Fibroblast of upper back skin (primary cell): ENCODE data around the gene INSC.

ENCODE experiments used
- DNase-seq: peaks from one replicate; pipeline ENCODE4 v3.0.0-alpha.2; 2013

INSC gene

DNA sequence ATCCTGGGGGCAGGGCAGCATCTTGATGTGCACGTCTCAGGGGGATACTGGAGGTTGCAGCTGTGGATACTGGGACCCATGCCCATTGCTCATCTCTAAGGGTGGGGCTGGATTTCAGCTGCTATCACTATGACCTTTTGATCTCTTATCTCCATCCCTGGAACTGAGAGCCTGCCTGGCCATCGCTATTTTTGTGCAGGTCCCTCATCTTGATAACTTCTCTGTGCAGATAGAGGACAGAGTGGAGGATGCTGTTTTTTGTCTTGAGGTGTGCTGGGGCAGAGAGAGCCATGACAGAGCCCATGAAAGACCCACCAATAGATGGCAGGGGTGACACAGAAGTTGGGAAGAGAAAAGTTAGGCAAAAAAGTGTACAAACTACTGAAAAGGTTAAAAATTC lies 5.1 kb upstream of the INSC start:
- DNase-seq = no peak

DNA sequence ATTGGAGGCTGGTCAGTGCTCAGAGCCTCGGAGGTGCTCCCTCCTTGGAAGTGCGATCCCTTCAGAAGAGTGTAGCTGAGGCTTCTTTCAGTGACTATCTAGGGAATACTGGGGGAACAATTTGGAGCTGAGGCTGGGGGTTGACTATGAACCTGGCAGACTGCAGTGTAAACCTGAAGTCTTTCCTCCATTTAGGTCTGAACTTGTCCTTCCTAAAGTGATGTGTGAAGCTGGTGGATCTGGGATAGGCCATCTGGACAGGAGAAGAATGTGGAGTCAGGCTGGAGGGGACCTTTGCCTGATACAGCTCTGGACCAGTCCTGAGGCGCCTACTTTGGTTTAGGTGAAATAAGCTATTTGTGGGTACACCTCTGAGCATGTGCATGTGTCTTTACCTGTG lies 3.5 kb upstream of the INSC start:
- no peak for DNase-seq

DNA sequence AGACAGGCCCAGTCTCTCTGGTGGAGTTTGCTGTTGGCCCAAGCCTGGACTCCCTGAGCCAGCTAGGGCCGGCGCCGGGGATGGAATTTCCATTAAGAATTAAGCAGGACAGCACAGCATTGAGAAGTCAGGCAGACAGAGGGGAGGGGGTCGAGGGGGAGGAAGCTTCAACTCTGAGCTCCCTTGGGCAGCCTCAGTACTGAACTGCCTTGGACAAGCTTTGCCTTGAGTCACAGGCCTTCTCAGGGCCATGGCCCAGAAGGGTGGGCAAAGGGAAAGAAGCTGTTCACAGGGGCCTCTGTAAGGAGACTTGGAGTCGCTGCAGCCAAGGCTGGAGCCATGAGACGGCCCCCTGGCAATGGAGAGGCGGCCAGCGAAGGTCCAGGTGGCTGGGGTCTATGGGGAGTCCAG lies 2.6 kb upstream of the INSC start:
- DNase-seq = no peak

DNA sequence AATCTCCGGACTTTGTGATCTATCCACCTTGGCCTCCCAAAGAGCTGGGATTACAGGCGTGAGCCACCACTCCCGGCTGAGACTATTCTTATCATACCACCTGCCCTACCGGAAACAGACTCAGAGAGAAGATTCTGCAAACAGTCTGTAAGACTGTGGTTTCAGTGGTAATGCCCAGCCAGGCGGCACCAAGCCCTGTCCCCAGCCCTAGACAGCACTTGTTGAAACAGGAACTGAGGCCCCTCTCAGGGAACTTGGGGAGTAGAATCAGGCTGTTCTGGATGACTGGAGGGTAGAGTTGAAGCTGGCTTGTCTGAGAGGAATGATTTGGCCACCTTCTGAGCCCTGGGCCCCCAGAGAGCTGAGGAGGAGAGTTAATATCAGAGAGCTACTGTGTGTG lies 1.3 kb upstream of the INSC start:
- no peak for DNase-seq

DNA sequence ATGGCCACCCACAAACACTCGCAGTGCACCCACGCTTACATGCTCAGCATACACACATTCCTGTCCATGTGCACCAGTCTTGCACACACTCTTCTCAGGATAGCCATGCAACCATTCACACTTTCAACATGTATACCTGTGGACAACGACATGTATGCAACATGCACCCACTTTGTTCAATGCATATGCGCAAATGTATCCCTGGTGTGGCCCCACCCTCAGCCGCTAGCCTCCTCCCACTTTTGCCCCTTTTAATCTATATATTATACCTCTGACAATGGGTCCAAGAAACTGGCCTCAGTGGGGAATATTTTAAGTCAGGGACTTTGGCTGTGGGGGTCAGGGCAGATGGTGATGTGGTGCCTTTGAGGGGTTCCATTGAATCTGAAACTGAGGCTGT lies 963 bp downstream of the INSC start:
- DNase-seq = no peak

DNA sequence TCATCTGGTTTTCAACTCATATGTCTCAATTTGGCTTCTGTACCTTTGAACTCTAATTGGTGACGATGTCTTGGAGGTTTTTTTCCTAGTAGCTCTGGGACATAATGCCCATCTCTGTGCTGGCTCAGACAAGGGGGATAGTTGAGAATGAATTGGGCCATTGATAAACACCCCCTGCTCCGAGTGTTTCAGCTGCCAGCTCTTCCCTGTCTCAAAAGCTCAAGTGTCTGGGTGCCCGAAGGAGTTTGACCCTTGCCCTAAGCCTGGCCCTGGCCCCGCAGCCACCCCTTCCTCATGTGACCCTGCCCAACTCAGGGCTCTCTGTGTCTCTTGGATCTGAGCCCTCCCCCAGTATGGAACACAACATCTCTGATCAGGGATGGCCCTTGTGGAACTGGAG lies 3.0 kb downstream of the INSC start:
- no peak for DNase-seq

DNA sequence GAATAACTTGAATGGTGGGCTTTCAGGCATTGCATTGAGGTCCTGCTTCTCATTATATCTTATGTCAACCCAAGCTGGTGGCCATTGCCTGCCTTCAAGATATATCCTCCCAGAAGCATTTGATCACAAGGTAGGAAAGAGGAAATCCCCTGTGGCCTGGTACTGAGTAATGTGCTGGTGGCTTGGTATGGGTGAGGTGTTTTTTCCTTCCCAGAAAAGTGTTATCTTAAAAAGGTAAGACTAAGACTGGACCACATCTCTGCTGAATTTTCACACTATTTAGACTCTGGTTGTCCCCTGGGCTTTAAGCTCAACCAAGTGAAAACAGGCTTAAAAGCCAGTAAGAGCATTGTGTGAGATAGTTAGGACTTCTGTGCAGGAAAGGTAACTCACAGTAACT lies 3.7 kb downstream of the INSC start:
- DNase-seq = no peak

DNA sequence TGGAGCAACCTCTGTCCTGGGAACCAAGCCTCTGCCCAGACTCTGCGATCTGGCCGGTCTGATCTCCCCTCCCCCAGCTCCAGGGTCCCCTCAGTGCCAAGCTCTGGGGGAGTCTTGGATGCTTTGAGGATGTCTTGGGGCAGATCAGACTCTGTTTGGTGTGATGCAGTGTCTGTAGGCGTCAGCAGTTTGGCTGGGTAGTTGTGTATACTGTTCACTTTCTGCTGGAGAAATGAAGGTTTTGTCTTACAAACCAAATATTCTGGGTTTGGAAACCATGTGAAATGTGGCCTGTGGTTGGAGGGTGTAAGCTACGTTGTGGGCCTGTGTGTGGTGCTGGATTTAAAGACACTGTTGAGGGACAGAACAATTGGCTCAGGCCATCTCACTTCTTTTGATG lies 4.6 kb downstream of the INSC start:
- DNase-seq = no peak

DNA sequence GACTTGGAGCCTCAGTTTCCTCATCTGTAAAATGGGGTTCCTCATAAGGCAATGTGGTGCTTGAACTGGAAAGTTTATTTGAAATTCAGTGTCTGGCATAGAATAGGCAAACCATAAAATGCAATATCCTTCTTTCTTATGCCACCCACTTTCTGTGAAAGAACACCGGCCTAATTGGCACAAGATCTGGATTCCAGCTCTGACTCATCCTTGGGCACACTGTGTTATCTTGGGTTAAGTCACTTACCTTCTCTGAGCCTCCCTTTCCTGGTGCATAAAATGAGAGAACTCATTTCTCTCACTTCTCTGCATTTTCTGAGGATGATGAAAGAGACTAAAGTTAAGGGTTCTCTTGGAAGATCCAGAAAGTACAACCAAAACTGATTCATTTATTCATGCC lies 5.1 kb downstream of the INSC start:
- no peak for DNase-seq

DNA sequence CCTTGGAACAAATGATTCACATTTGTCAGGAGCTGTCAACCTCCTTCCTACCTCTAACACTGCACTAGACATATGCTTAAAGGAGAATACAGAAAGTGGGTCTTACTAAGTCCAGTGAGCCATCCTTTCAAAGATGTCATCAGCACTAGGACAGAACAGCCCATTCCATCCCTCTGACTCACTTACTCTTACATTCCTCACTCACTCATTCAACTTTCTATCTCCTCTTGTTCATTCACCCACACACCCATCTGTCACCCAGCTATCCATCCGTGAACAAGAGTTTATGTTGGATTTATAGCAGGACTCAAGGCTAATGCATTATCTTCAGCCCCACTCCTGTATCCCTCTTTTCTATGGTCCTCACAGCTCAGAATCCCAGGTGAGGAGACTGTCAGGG lies 9.1 kb downstream of the INSC start:
- peak; percentile 85 for DNase-seq

DNA sequence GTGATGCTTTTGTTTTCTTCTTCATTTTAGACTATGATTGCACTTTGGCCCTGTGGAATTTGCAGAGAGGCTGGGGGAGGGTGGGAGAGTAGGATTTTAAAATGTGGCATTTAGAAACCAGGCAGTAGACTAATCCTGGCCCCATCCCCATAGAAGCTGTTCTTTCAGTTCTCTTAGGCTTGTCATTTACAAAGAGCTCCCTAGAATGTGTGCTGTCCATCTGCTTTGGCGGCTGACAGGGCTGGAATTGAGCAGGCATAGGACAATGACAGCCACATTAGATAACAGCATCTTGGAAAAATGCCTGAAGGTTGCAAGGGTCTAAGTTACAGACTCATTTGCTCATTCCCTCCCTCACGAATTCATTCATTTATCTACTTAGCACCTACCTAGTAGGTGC lies 9.8 kb downstream of the INSC start:
- DNase-seq = no peak

DNA sequence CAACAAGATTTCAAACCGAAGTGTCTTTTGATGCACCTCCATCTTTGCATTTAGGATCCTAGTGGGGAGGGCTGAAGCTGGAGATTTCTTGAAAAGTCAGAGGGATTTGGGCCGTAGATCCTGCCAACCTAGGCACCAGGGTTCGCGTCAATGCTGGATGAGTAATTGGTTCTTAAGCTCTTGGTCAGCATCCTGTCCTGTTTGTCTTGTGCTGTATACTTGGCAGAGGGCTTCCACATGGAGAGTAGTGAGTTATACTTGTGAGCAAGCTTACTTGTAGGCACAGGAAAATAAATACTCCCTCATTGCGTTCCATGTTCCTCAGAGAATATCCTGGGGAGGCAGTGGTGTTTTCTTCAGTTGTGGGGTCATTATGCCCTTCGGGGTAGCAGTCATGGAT lies 12.6 kb downstream of the INSC start:
- DNase-seq = no peak

DNA sequence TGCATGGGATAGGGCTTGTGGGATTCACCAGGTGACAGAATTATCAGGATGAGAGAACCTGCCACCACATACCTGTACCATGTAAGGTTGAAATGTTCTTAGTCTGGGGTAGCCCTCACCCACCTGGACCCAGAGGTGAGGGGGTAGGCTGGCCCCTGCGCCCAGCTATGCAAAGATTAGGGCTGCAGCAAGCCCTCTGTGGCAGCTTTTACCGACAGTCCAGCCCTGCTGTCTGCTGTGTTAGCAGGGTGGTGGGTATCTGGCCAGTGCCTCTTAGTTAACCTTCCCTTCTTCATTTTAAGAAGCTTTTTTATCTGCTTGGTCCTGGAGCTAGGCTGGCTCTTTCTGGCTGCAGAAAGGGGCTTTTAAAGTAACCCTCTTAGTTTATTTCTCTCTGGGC lies 13.9 kb downstream of the INSC start:
- no peak for DNase-seq

DNA sequence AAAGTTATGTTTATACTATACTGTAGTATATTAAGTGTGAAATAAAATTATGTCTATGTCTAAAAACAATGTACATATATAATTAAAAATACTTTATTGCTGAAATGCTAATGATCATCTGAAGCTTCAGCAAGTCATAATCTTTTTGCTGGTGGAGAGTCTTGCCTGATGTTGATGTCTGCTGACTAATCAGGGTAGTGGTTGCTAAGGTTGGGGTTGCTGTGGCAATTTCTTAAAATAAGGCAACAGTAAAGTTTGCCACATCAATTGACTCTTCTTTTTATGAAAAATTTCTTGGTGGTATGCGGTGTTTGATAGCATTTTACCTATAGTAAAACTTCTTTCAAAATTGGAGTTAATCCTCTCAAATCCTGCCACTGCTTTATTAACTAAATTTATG lies 21.4 kb downstream of the INSC start:
- no peak for DNase-seq

DNA sequence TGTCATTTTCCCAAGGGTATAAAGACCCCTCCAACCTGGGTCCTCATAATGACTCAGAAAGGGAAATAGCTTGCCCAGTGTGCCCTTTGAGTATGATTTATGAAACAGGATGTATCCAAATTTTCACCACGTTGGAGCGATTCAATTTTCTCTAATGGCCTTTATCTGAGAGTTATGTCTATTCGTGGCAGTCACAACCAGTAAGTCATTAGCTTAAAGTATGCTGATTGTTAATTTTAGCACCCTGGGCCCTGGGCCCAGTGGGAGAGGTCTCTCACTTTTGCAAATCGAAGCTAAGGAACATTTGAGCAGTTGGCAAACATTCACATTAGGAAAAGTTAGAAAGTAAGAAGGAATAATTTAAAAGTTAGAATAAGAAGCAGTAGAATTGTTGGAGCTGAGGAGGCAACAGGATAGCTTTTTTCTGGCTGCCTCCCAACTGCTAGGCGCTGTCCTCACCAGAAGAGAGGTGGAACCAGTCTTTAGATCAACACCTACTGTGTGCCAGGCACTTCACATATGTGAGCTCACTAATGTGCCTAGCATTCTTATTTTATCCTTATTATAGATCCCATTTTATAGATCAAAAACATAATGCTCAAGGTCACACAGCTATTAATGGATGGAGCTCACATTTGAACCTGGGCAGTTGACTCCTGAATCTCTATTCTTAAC lies 24.5 kb downstream of the INSC start:
- no peak for DNase-seq

DNA sequence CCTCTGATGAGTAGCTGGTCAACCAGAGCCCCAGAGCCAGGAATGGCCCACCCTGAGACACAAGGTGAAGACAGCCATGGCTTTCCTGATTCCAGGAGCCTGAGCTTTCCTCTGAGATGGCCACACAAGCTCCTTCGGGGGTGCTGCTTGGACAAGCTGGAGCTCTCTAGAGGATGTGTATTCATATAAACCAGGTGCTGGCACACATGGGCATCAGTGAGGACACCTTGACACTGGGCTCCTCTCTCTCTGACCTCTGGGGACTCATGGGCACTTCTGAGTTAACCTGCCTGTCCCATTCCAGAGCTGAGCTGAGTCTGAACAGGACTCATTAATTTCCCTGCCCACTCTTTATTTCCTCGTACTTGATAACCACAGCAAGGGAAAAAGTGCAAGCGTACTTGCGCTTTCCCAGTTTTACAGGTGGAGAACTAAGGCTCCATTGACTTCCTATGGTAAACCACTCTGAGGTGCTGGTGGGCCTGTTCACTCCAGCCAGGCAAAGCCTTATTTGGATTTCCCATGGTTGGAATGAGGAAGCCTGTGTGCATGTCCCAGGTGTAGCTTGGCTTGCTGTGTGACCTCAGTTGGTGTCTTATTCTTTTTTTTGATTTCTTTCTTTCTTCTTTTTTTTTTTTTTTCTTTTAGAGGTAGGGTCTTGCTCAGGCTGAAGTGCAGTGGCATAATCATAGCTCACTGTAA lies 25.4 kb downstream of the INSC start:
- DNase-seq = no peak

DNA sequence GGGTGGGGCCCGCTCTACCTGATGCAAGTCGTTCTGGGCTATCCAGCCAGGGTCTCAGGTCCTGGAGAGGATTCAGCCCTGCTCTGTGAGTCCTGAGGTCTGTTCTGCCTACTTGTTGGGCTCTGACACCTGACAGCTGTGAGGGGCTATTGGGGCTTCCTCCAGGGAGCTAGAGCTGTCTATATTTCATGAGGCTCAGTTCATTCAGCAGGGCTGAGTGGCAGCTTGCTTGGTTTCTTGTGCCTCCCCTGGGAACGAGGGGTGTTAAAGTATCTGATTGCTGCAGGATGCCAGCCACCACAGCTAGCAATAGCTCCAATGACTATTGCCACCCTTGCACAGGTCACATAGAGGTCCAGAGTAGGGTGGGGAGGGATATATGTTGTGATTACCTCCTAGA lies 26.7 kb downstream of the INSC start:
- DNase-seq = no peak

DNA sequence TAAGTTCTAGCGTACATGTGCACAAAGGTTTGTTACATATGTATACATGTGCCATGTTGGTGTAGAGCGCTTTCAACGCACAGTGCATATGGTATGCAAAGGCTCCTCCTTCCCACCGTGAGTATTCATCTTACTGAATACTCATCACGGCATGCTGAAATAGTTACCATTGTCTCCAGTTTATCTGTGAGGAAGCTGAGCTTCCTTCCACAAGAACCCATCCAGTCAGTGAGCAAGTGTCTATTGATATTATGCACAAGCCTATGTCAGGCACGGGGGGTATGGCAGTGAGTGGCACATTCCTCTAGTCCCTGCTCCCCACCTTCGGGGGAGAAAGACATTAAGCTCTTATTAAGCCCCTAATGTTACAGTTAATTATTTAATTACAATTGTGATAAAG lies 28.1 kb downstream of the INSC start:
- DNase-seq = no peak

DNA sequence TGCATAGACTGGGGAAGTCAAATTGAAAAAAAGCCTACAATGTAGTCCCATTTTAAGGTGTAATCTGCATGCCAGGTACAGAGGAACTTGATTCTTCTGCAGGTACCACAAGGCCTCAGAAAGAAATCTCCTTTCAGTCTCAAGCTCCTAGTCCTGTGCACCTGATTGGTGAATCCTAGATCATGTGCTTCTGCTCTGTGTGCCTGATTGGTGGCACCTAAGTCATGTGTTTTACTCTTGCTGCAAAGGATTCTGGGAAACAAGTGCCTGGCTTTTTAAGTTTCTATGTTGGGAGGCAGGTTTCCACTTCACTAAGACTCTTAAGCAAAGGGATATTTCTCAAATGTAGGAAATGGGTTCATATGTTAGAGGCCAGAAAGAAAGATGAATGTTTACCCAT lies 29.1 kb downstream of the INSC start:
- DNase-seq = no peak

DNA sequence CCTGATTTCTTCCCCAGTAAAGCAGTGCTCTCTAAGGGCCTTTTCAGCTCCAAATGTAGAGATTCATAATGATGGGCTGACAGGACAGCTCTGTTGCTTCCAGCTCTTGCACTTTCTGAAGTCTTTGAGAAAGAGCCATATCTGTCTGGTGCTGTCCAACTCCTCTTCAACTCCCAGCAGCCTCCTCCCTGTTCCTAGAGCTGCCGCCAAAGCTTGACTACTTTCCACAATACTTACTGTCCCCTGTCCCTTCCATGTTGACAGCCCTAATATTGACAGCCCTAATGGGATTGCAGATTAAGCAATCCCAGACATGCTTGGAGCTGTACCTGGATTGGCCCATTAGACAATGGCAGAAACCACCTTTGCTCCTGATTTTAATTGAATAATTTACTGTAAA lies 29.6 kb downstream of the INSC start:
- DNase-seq = no peak

DNA sequence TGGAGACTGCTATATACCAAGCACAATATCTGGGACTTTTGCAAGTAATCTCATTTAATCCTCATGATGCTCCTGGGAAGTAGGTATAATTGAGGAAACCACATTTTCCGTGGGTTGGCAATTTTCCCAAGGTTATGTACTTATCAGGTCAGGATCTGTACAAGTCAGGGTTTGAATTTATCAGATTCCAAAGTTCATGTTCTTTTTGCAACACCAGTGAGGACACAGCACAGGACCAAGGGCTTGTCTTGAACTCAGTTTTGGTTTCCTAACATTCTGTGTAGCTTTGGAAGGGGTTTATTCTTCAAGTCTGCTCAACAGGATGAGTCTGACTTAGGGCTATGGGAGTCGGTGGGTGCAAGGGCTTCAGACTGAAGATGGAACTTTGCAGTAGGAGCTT lies 30.4 kb downstream of the INSC start:
- no peak for DNase-seq

DNA sequence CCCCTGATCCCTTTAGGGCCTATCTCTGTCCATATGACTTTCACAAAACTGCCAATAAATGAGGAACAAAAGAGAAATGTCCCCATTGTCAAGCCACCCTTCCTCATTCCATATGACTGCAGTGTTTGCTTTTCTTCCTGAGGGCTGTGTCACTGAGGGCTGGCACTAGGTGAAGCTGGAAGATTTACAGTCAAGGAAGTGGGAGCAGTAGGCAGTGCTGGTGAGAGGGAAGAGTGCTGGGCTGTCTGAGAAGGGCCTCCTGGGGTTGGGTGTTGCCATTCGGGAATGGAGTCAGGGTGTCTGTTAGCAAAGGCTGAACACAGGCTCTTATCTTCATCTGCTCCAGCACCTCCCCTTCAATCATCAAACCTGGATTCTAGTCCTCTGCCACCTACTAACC lies 30.9 kb downstream of the INSC start:
- DNase-seq = no peak

DNA sequence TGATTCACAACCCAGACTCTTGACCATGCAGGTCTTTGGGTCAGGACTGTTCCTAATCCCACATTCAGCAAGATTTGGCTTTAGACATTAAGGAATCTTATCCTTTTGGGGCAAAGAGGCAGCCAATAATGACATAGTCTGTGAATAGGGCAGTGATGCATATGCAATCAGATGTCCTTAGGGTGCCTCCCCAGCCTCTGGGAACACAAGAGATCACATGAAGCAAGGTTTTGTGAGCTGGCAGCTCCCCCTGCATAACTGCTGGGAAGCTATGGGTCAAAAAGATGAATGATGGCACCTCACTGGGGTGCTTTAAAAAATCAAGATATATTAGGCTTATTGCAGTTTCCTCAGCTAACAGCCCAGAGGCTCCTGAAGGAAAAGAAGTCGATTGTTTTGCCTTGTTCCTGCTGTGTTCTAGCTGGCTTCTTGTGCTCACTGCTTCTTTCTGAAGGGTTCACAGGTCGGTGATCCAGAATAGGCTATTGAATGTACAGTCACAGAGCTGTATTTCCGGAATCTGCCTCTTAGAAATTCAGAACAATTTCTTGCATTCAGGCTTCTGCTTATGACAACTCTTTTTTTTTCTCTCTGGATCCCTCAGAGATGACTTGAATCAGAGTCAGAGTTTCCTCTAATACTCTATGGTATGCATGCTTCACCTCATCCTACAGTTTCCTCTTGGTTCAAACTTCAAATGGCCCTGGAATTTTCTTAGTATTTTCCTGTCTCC lies 31.7 kb downstream of the INSC start:
- DNase-seq = no peak

DNA sequence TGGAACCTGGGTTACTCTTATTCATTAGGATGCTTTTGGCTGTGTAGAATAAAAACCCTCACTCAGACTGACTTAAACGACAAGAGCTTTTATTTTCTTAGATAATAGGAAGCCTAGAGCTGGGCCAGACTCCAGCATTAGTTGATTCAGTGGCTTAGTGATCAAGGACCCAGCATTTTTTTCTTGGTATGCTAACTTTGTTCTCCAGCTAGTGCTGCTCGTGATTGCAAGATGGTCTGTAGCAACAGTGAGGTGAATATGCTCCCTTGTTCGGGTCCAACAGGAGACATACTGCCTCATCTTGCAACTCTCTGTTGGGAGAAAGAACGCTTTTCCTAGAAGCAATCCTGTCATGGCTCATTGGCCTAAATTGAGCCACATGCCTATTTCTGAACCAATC lies 33.4 kb downstream of the INSC start:
- DNase-seq = no peak

DNA sequence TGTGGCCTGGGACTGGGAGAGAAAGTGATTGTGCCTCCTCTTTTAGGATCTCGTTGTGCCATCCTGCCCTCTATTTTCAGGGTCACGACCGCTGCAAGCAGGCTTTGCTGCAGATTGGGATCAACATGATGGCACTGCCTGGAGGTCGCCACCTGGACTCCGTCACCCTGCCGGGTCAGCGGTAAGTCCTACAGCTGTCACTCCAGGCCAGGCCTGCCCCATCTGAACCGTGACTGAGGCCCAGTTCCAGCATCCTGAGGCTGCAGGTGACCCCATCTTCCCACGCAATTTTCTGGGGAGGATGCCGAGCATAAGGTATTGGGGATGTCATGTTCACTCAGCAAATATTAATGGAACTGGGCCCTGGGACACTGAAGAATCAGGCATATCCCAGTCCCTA lies 34.3 kb downstream of the INSC start:
- no peak for DNase-seq
